ENCODE data around the gene L1TD1.
"Not testable (repeated sequence)": the region's sequence is repeated elsewhere in the genome, so short reads cannot be mapped to it uniquely, and the experiment has no call there.

The L1TD1 gene

DNA sequence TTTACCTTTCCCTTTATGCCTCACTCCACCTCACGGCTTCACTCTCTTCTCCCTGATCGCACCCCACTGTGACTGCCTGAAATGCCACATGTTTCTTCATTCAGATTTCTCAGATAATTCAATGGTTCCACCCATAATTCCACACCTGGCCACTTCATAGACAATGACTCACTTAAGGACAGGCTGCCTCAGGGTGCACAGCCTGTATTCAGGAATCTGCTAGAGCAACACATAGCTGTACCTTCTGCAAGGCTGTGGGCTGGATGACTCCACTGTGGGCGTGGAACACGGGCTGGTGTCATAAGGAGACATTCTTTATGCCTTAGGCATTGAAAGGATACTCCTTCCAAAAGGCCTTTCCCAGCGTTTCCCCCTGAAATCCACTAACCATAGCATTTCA is 36.1 kb downstream of the L1TD1 start:
- FAIRE-seq (no peak), DNase-seq (ENCODE audit: insufficient read length, low spot score) (no peak)
- TF ChIP-seq POLR2AphosphoS5 (IDR thresholded peaks at IDR 0.05; ENCODE audit: low read depth, low read length) (no peak), POU2F2 (IDR thresholded peaks at IDR 0.05; ENCODE audit: low read depth, low read length) (no peak), POLR2A (IDR thresholded peaks at IDR 0.05; ENCODE audit: low read depth, low read length) (no peak), SPI1 (IDR thresholded peaks at IDR 0.05; ENCODE audit: low read depth, low read length) (no peak), TAF1 (IDR thresholded peaks at IDR 0.05; ENCODE audit: low read depth, low read length) (no peak), PAX5 (IDR thresholded peaks at IDR 0.05; ENCODE audit: insufficient read depth, low read length, severe bottlenecking) (no peak)

DNA sequence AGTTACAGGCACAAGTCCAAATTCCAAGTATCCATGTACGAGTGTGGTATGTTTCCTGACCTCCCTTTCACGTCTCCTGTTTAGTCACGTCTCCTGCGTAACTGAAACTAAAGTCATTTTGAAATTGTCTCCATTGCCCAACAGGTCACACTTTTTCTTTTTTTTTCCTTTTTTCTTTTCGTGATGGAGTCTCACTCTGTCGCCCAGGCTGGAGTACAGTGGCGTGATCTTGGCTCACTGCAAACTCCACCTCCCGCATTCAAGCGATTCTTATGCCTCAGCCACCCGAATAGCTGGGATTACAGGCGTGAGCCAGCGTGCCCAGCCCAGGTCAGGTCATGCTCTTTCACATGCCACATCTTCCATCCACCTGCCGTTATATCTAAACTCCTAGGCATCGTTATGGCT is 38.2 kb downstream of the L1TD1 start:
- no peak for TF ChIP-seq TAF1 (IDR thresholded peaks at IDR 0.05; ENCODE audit: low read depth, low read length)
- no peak for TF ChIP-seq POU2F2 (IDR thresholded peaks at IDR 0.05; ENCODE audit: low read depth, low read length)
- TF ChIP-seq POLR2AphosphoS5 (IDR thresholded peaks at IDR 0.05; ENCODE audit: low read depth, low read length): no peak
- no peak for TF ChIP-seq PAX5 (IDR thresholded peaks at IDR 0.05; ENCODE audit: insufficient read depth, low read length, severe bottlenecking)
- DNase-seq (ENCODE audit: insufficient read length, low spot score): no peak
- no peak for FAIRE-seq

DNA sequence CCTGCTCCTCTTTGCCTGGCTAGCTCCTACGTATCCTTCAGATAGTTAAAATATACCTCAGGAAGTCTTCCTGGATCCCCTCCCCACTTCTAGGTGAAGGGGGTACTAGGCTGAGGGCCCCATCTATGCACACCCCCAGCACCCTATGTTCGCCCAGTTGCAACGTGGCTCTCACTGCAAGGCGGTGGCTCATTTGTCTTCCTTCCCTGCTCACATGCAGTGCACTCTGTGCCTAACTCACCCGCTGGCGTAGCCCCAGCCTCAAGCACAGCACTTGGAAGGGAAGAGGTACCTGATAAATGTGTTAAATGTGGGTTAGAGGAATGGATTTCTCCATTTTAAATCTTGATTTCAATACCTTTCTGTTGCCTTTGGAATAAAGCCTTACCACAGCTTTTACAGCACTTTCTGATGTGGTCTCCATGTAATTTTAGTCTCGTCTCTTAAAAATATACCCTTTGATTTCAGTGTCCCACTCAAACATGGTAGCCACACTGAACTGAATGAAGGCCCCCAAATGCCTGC is 39.3 kb downstream of the L1TD1 start:
- DNase-seq (ENCODE audit: insufficient read length, low spot score) (no peak), FAIRE-seq (no peak)
- TF ChIP-seq POLR2AphosphoS5 (IDR thresholded peaks at IDR 0.05; ENCODE audit: low read depth, low read length) (no peak), POU2F2 (IDR thresholded peaks at IDR 0.05; ENCODE audit: low read depth, low read length) (no peak), SPI1 (IDR thresholded peaks at IDR 0.05; ENCODE audit: low read depth, low read length) (no peak), POLR2A (IDR thresholded peaks at IDR 0.05; ENCODE audit: low read depth, low read length) (no peak), PAX5 (IDR thresholded peaks at IDR 0.05; ENCODE audit: insufficient read depth, low read length, severe bottlenecking) (no peak), TAF1 (IDR thresholded peaks at IDR 0.05; ENCODE audit: low read depth, low read length) (no peak)

GRCh38 chr1:62234688-62235087 is 40.0 kb downstream of the L1TD1 start:
- TF ChIP-seq SPI1 (IDR thresholded peaks at IDR 0.05; ENCODE audit: low read depth, low read length) (no peak), TAF1 (IDR thresholded peaks at IDR 0.05; ENCODE audit: low read depth, low read length) (no peak), POLR2AphosphoS5 (IDR thresholded peaks at IDR 0.05; ENCODE audit: low read depth, low read length) (no peak), PAX5 (IDR thresholded peaks at IDR 0.05; ENCODE audit: insufficient read depth, low read length, severe bottlenecking) (no peak), POU2F2 (IDR thresholded peaks at IDR 0.05; ENCODE audit: low read depth, low read length) (no peak), POLR2A (IDR thresholded peaks at IDR 0.05; ENCODE audit: low read depth, low read length) (no peak)
- FAIRE-seq: no peak
- no peak for DNase-seq (ENCODE audit: insufficient read length, low spot score)

- no peak for TF ChIP-seq POLR2A (IDR thresholded peaks at IDR 0.05; ENCODE audit: low read depth, low read length)
- no peak for TF ChIP-seq POU2F2 (IDR thresholded peaks at IDR 0.05; ENCODE audit: low read depth, low read length)
- TF ChIP-seq SPI1 (IDR thresholded peaks at IDR 0.05; ENCODE audit: low read depth, low read length): no peak
- no peak for TF ChIP-seq POLR2AphosphoS5 (IDR thresholded peaks at IDR 0.05; ENCODE audit: low read depth, low read length)
- TF ChIP-seq PAX5 (IDR thresholded peaks at IDR 0.05; ENCODE audit: insufficient read depth, low read length, severe bottlenecking): no peak
- TF ChIP-seq TAF1 (IDR thresholded peaks at IDR 0.05; ENCODE audit: low read depth, low read length): no peak
- DNase-seq (ENCODE audit: insufficient read length, low spot score): no peak
- FAIRE-seq: no peak
Measured at GRCh38 chr1:62235576-62235975, 40.9 kb downstream of the L1TD1 start.

- no peak for FAIRE-seq
- no peak for TF ChIP-seq POU2F2 (IDR thresholded peaks at IDR 0.05; ENCODE audit: low read depth, low read length)
- no peak for TF ChIP-seq POLR2AphosphoS5 (IDR thresholded peaks at IDR 0.05; ENCODE audit: low read depth, low read length)
- no peak for TF ChIP-seq TAF1 (IDR thresholded peaks at IDR 0.05; ENCODE audit: low read depth, low read length)
- TF ChIP-seq SPI1 (IDR thresholded peaks at IDR 0.05; ENCODE audit: low read depth, low read length): no peak
- TF ChIP-seq PAX5 (IDR thresholded peaks at IDR 0.05; ENCODE audit: insufficient read depth, low read length, severe bottlenecking): no peak
- no peak for TF ChIP-seq POLR2A (IDR thresholded peaks at IDR 0.05; ENCODE audit: low read depth, low read length)
- DNase-seq (ENCODE audit: insufficient read length, low spot score): no peak
Measured at GRCh38 chr1:62237361-62237760, 42.7 kb downstream of the L1TD1 start.

DNA sequence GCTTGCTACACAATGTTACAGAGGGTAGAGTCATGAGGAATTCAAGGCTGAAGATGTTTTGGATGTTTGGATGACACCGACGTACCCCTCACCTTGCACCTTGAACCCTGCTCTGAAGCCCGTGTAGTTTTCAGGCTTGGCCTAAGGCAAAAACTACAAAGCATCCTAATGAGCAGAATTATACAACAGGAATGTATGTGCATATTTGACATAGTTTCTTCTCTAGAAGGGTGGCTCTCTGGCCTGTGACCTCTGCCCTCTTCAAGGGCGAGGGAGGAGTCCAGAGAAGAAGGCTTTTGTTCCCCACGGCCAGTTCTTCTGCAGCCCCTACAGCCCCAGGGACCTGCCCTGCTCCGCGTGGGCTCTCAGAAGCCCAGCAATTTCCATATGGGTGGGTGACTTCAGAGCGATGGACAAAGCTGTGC is 43.3 kb downstream of the L1TD1 start:
- DNase-seq (ENCODE audit: insufficient read length, low spot score): no peak
- no peak for FAIRE-seq
- TF ChIP-seq POLR2AphosphoS5 (IDR thresholded peaks at IDR 0.05; ENCODE audit: low read depth, low read length): no peak
- no peak for TF ChIP-seq POLR2A (IDR thresholded peaks at IDR 0.05; ENCODE audit: low read depth, low read length)
- TF ChIP-seq POU2F2 (IDR thresholded peaks at IDR 0.05; ENCODE audit: low read depth, low read length): no peak
- TF ChIP-seq PAX5 (IDR thresholded peaks at IDR 0.05; ENCODE audit: insufficient read depth, low read length, severe bottlenecking): no peak
- TF ChIP-seq TAF1 (IDR thresholded peaks at IDR 0.05; ENCODE audit: low read depth, low read length): no peak
- TF ChIP-seq SPI1 (IDR thresholded peaks at IDR 0.05; ENCODE audit: low read depth, low read length): no peak

GRCh38 chr1:62238507-62238906 is 43.9 kb downstream of the L1TD1 start:
- DNase-seq (ENCODE audit: insufficient read length, low spot score) (no peak), FAIRE-seq (no peak)
- no peak for TF ChIP-seq TAF1 (IDR thresholded peaks at IDR 0.05; ENCODE audit: low read depth, low read length)

DNA sequence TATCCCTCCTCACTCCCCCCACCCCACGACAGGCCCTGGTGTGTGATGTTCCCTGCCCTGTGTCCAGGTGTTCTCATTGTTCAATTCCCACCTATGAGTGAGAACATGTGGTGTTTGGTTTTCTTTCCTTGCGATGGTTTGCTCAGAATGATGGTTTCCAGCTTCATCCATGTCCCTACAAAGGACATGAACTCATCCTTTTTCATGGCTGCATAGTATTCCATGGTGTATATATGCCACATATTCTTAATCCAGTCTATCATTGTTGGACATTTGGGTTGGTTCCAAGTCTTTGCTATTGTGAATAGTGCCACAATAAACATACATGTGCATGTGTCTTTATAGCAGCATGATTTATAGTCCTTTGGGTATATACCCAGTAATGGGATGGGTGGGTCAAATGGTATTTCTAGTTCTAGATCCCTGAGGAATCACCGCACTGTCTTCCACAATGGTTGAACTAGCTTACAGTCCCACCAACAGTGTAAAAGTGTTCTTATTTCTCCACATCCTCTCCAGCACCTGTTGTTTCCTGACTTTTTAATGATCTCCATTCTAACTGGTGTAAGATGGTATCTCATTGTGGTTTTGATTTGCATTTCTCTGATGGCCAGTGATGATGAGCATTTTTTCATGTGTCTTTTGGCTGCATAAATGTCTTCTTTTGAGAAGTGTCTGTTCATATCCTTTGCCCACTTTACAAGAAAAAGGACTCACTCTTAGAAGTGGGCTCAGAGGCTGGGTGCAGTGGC is 45.2 kb downstream of the L1TD1 start:
- not testable (repeated sequence) for DNase-seq (ENCODE audit: insufficient read length, low spot score); FAIRE-seq

DNA sequence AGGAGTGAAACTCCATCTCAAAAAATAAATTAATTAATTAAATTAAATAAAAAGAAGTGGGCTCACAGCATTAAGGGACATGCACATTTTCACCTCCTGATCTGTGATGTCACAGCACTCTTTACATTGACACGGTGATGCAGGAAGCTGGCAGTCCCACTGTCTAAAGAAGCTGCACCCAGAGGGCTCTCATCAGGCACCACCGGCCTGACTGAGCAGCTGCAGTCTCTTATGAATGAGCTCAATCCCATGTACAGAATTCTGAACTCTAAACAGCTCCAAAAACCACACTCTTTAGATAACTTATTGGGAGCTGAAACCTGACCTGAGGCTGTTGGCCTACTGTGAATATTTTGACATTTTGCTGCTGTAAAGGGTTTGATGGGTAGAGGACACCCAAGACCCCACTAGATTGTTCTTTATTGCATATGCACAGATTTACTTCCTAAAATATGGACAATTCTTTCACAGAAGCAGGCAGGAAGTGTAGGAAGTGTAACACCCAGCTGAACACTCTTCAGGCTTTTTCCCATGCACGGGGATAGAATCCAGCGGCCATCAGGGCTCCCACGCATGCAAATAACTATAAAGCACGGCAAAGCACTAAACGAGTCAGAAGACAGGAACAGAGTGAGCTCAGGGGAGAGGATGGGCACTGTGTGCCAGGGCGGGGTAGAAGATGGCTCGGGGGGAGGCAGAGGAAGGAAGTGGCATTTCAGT is 46.2 kb downstream of the L1TD1 start:
- FAIRE-seq: no peak
- TF ChIP-seq PAX5 (IDR thresholded peaks at IDR 0.05; ENCODE audit: insufficient read depth, low read length, severe bottlenecking): no peak
- no peak for TF ChIP-seq POU2F2 (IDR thresholded peaks at IDR 0.05; ENCODE audit: low read depth, low read length)
- no peak for TF ChIP-seq SPI1 (IDR thresholded peaks at IDR 0.05; ENCODE audit: low read depth, low read length)
- TF ChIP-seq POLR2AphosphoS5 (IDR thresholded peaks at IDR 0.05; ENCODE audit: low read depth, low read length): no peak
- no peak for TF ChIP-seq POLR2A (IDR thresholded peaks at IDR 0.05; ENCODE audit: low read depth, low read length)
- no peak for TF ChIP-seq TAF1 (IDR thresholded peaks at IDR 0.05; ENCODE audit: low read depth, low read length)
- no peak for DNase-seq (ENCODE audit: insufficient read length, low spot score)

Data from GM12891 (cell line).